ENCODE data around the gene SATL1.

The SATL1 gene

GRCh38 chrX:85203461-85203970 is 40.1 kb downstream of the SATL1 start:
- H3K36me3 ChIP-seq (ENCODE audit: control insufficient read depth, insufficient read depth, low read length): no peaks in the 10 kb centered on the region
- WGBS, 2 experiments (ENCODE audit: insufficient coverage in 2 of 2): 80 to 100% methylated on average over 1 of the region's 8 CpGs
- H3K9me3 ChIP-seq (ENCODE audit: control insufficient read depth, low read length): no peaks in the 10 kb centered on the region
- no peak overlapping the region for H3K4me3 ChIP-seq (ENCODE audit: extremely low read depth, insufficient read depth, low read length, poor library complexity, severe bottlenecking)
- no peak overlapping the region for H3K27ac ChIP-seq (ENCODE audit: low read depth, low read length, severe bottlenecking)
- no peaks in the 10 kb centered on the region for H3K4me1 ChIP-seq (ENCODE audit: control insufficient read depth, insufficient read depth, low read length, poor library complexity, severe bottlenecking)

GRCh38 chrX:85196319-85196718 is 47.3 kb downstream of the SATL1 start:
- Histone ChIP-seq H3K36me3 (ENCODE audit: control insufficient read depth, insufficient read depth, low read length) (no peaks in the 10 kb centered on the region), H3K4me1 (ENCODE audit: control insufficient read depth, insufficient read depth, low read length, poor library complexity, severe bottlenecking) (no peaks in the 10 kb centered on the region), H3K27ac (ENCODE audit: low read depth, low read length, severe bottlenecking) (no peak overlapping the region), H3K9me3 (ENCODE audit: control insufficient read depth, low read length) (no peaks in the 10 kb centered on the region), H3K4me3 (ENCODE audit: extremely low read depth, insufficient read depth, low read length, poor library complexity, severe bottlenecking) (no peak overlapping the region)
- no CpG with 5 or more reads among the region's 1 CpG for WGBS, 2 experiments (ENCODE audit: insufficient coverage in 2 of 2)

GRCh38 chrX:85159644-85160043 is 83.9 kb downstream of the SATL1 start:
- 100% methylated on average over 2 of the region's 5 CpGs; no CpG with 5 or more reads in 1 of the 2 experiments for WGBS, 2 experiments (ENCODE audit: insufficient coverage in 2 of 2)

GRCh38 chrX:85140964-85141363 is 102.6 kb downstream of the SATL1 start:
- Histone ChIP-seq H3K27ac (ENCODE audit: low read depth, low read length, severe bottlenecking) (no peak overlapping the region), H3K4me1 (ENCODE audit: control insufficient read depth, insufficient read depth, low read length, poor library complexity, severe bottlenecking) (no peaks in the 10 kb centered on the region), H3K36me3 (ENCODE audit: control insufficient read depth, insufficient read depth, low read length) (no peaks in the 10 kb centered on the region), H3K4me3 (ENCODE audit: extremely low read depth, insufficient read depth, low read length, poor library complexity, severe bottlenecking) (no peak overlapping the region), H3K9me3 (ENCODE audit: control insufficient read depth, low read length) (no peaks in the 10 kb centered on the region)
- WGBS, 2 experiments (ENCODE audit: insufficient coverage in 2 of 2): no CpG with 5 or more reads among the region's 1 CpG

More at GRCh38 chrX:85159644-85160043, 83.9 kb downstream of the SATL1 start:
- Histone ChIP-seq H3K4me1 (ENCODE audit: control insufficient read depth, insufficient read depth, low read length, poor library complexity, severe bottlenecking) (no peaks in the 10 kb centered on the region), H3K4me3 (ENCODE audit: extremely low read depth, insufficient read depth, low read length, poor library complexity, severe bottlenecking) (no peak overlapping the region), H3K27ac (ENCODE audit: low read depth, low read length, severe bottlenecking) (no peak overlapping the region), H3K9me3 (ENCODE audit: control insufficient read depth, low read length) (no peaks in the 10 kb centered on the region), H3K36me3 (ENCODE audit: control insufficient read depth, insufficient read depth, low read length) (no peaks in the 10 kb centered on the region)

DNA sequence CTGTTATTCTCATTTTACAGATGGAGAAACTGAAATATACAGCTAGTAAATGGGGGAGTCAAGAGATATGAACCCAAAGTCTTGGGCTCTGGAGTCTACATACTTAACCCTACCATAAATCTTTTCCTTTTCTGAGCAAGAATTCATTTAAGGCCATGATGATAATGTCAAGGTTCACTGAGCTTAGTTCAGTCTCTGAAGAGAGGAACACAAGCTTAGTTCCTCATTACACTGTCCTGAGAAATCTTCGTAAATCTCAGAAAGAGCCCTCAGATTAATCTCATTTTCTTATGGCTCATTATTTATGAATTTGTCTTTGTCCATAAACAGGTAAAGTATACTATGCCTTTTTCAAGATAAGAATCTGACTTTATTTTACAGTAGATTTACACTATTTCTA is 104.2 kb downstream of the SATL1 start:
- no peaks in the 10 kb centered on the region for H3K4me1 ChIP-seq (ENCODE audit: control insufficient read depth, insufficient read depth, low read length, poor library complexity, severe bottlenecking)
- H3K36me3 ChIP-seq (ENCODE audit: control insufficient read depth, insufficient read depth, low read length): no peaks in the 10 kb centered on the region
- no peak overlapping the region for H3K4me3 ChIP-seq (ENCODE audit: extremely low read depth, insufficient read depth, low read length, poor library complexity, severe bottlenecking)
- no CpG with 5 or more reads among the region's 1 CpG for WGBS, 2 experiments (ENCODE audit: insufficient coverage in 2 of 2)
- H3K27ac ChIP-seq (ENCODE audit: low read depth, low read length, severe bottlenecking): no peak overlapping the region
- H3K9me3 ChIP-seq (ENCODE audit: control insufficient read depth, low read length): no peaks in the 10 kb centered on the region

DNA sequence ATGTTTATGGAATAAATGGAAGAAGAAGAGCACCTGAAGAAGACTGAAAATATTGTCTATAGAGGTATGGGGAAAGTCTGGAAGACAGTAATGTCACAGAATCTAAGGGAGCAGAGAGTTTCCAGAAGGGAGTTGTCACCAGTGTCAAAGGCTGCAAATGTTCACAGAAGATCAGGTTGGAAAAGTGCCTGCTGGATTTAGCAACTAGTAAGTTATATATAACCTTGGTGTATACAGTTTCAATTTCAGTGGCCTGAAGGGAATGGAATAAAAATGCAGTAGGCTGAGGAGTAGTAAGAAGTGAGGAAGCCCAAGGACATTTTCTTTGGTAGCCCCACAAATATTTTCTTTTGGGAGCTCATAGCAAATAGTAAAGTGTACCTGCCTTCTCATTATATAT is 107.2 kb downstream of the SATL1 start:
- Histone ChIP-seq H3K4me3 (ENCODE audit: extremely low read depth, insufficient read depth, low read length, poor library complexity, severe bottlenecking) (no peak overlapping the region), H3K27ac (ENCODE audit: low read depth, low read length, severe bottlenecking) (no peak overlapping the region), H3K4me1 (ENCODE audit: control insufficient read depth, insufficient read depth, low read length, poor library complexity, severe bottlenecking) (no peaks in the 10 kb centered on the region), H3K36me3 (ENCODE audit: control insufficient read depth, insufficient read depth, low read length) (no peaks in the 10 kb centered on the region), H3K9me3 (ENCODE audit: control insufficient read depth, low read length) (no peaks in the 10 kb centered on the region)

- WGBS, 2 experiments (ENCODE audit: insufficient coverage in 2 of 2): 50% methylated on average over 1 of the region's 1 CpG; no CpG with 5 or more reads in 1 of the 2 experiments
- H3K36me3 ChIP-seq (ENCODE audit: control insufficient read depth, insufficient read depth, low read length): no peaks in the 10 kb centered on the region
- no peaks in the 10 kb centered on the region for H3K4me1 ChIP-seq (ENCODE audit: control insufficient read depth, insufficient read depth, low read length, poor library complexity, severe bottlenecking)
- H3K4me3 ChIP-seq (ENCODE audit: extremely low read depth, insufficient read depth, low read length, poor library complexity, severe bottlenecking): no peak overlapping the region
- no peak overlapping the region for H3K27ac ChIP-seq (ENCODE audit: low read depth, low read length, severe bottlenecking)
- no peaks in the 10 kb centered on the region for H3K9me3 ChIP-seq (ENCODE audit: control insufficient read depth, low read length)
Observed at GRCh38 chrX:85115252-85115651, 128.3 kb downstream of the SATL1 start.

GRCh38 chrX:85114776-85115175 is 128.8 kb downstream of the SATL1 start:
- no peak overlapping the region for H3K27ac ChIP-seq (ENCODE audit: low read depth, low read length, severe bottlenecking)
- H3K4me3 ChIP-seq (ENCODE audit: extremely low read depth, insufficient read depth, low read length, poor library complexity, severe bottlenecking): no peak overlapping the region
- no peaks in the 10 kb centered on the region for H3K9me3 ChIP-seq (ENCODE audit: control insufficient read depth, low read length)
- H3K4me1 ChIP-seq (ENCODE audit: control insufficient read depth, insufficient read depth, low read length, poor library complexity, severe bottlenecking): no peaks in the 10 kb centered on the region
- no peaks in the 10 kb centered on the region for H3K36me3 ChIP-seq (ENCODE audit: control insufficient read depth, insufficient read depth, low read length)

- 100% methylated on average over 1 of the region's 3 CpGs; no CpG with 5 or more reads in 1 of the 2 experiments for WGBS, 2 experiments (ENCODE audit: insufficient coverage in 2 of 2)
- Histone ChIP-seq H3K9me3 (ENCODE audit: control insufficient read depth, low read length) (no peaks in the 10 kb centered on the region), H3K36me3 (ENCODE audit: control insufficient read depth, insufficient read depth, low read length) (no peaks in the 10 kb centered on the region), H3K4me1 (ENCODE audit: control insufficient read depth, insufficient read depth, low read length, poor library complexity, severe bottlenecking) (no peaks in the 10 kb centered on the region), H3K27ac (ENCODE audit: low read depth, low read length, severe bottlenecking) (no peak overlapping the region), H3K4me3 (ENCODE audit: extremely low read depth, insufficient read depth, low read length, poor library complexity, severe bottlenecking) (no peak overlapping the region)
Observed at GRCh38 chrX:85114171-85114570, 129.4 kb downstream of the SATL1 start.

- H3K9me3 ChIP-seq (ENCODE audit: control insufficient read depth, low read length): no peaks in the 10 kb centered on the region
- H3K27ac ChIP-seq (ENCODE audit: low read depth, low read length, severe bottlenecking): no peak overlapping the region
- no peak overlapping the region for H3K4me3 ChIP-seq (ENCODE audit: extremely low read depth, insufficient read depth, low read length, poor library complexity, severe bottlenecking)
- H3K4me1 ChIP-seq (ENCODE audit: control insufficient read depth, insufficient read depth, low read length, poor library complexity, severe bottlenecking): no peaks in the 10 kb centered on the region
- no peaks in the 10 kb centered on the region for H3K36me3 ChIP-seq (ENCODE audit: control insufficient read depth, insufficient read depth, low read length)
- WGBS, 2 experiments (ENCODE audit: insufficient coverage in 2 of 2): no CpG with 5 or more reads among the region's 2 CpGs
Observed at GRCh38 chrX:85113746-85114145, 129.8 kb downstream of the SATL1 start.

GRCh38 chrX:85112293-85112692 is 131.3 kb downstream of the SATL1 start:
- Histone ChIP-seq H3K36me3 (ENCODE audit: control insufficient read depth, insufficient read depth, low read length) (no peaks in the 10 kb centered on the region), H3K9me3 (ENCODE audit: control insufficient read depth, low read length) (no peaks in the 10 kb centered on the region), H3K4me1 (ENCODE audit: control insufficient read depth, insufficient read depth, low read length, poor library complexity, severe bottlenecking) (no peaks in the 10 kb centered on the region), H3K27ac (ENCODE audit: low read depth, low read length, severe bottlenecking) (no peak overlapping the region), H3K4me3 (ENCODE audit: extremely low read depth, insufficient read depth, low read length, poor library complexity, severe bottlenecking) (no peak overlapping the region)
- WGBS, 2 experiments (ENCODE audit: insufficient coverage in 2 of 2): 90% methylated on average over 3 of the region's 9 CpGs; no CpG with 5 or more reads in 1 of the 2 experiments

Measured in mesodermal cell (in vitro differentiated cells).